WTC11 (cell line): Measurements from ENCODE around the gene GLT6D1. TPM values are rescaled to one million over a fixed set of nuclear protein-coding genes. Genes with fewer than 3 reads are reported as not detected.
A peak's percentile ranks its signal among the peaks of the same experiment; 100 is the strongest.

Experiments
- ATAC-seq: fragments of 200-7000 bp; cut with Tn5 transposase; 2 replicates; pipeline ENCODE4 v1.10.0; 2021; ENCODE audit warnings: mild to moderate bottlenecking, moderate library complexity
- CTCF ChIA-PET: fragments of 300-600 bp; sonication (Branson Sonifier 250); formaldehyde crosslinking; loops from one replicate; lab custom pipeline; 2021; ENCODE audit warnings: antibody characterized with exemption; lab: Charles Lee
- POLR2A ChIA-PET: fragments of 350-600 bp; sonication (Branson Sonifier 250); formaldehyde crosslinking; loops from one replicate; lab custom pipeline; 2021; ENCODE audit warnings: antibody characterized with exemption; lab: Charles Lee
- DNase-seq: peaks from one replicate; pipeline ENCODE4 v3.0.0; 2021; ENCODE audit warnings: low spot score
- H3K27ac Mint-ChIP-seq: 2 replicates; pipeline ENCODE4 v1.8.0; 2021; ENCODE audit warnings: mixed read lengths
- H3K27me3 Mint-ChIP-seq: 2 replicates; pipeline ENCODE4 v1.8.0; 2021; ENCODE audit warnings: low read depth, mild to moderate bottlenecking, moderate library complexity, mixed read lengths
- H3K36me3 Mint-ChIP-seq: 2 replicates; pipeline ENCODE4 v1.8.0; 2021; ENCODE audit warnings: mixed read lengths
- H3K4me1 Mint-ChIP-seq: 2 replicates; pipeline ENCODE4 v1.8.0; 2022; ENCODE audit warnings: mixed read lengths
- H3K4me3 Mint-ChIP-seq: 2 replicates; pipeline ENCODE4 v1.8.0; 2021; ENCODE audit warnings: mild to moderate bottlenecking, moderate library complexity, mixed read lengths
- H3K9me3 Mint-ChIP-seq: 2 replicates; pipeline ENCODE4 v1.8.0; 2021; ENCODE audit warnings: mixed read lengths
- ATF1 ChIP-seq: sonication (generic); formaldehyde crosslinking; IDR thresholded peaks from 2 replicates; pipeline ENCODE4 v1.8.1; 2023; ENCODE audit warnings: mild to moderate bottlenecking, moderate library complexity, missing genetic modification reagents
- CDX4 ChIP-seq: fragments of 250-450 bp; sonication (Bioruptor Pico); IDR thresholded peaks from 2 replicates; pipeline ENCODE4 v1.9.0; 2021; ENCODE audit warnings: moderate library complexity, mild to moderate bottlenecking, inconsistent platforms, borderline replicate concordance
- CREB1 ChIP-seq: sonication (generic); formaldehyde crosslinking; IDR thresholded peaks from 2 replicates; pipeline ENCODE4 v1.8.0; 2023; ENCODE audit warnings: mild to moderate bottlenecking, missing genetic modification reagents
- E2F5 ChIP-seq: sonication (generic); formaldehyde crosslinking; IDR thresholded peaks from 2 replicates; pipeline ENCODE4 v1.8.1; 2022; ENCODE audit warnings: mild to moderate bottlenecking, moderate library complexity, missing genetic modification reagents
- FOXJ3 ChIP-seq: sonication (generic); formaldehyde crosslinking; IDR thresholded peaks from 2 replicates; pipeline ENCODE4 v1.9.0; 2021; ENCODE audit warnings: missing genetic modification reagents, mild to moderate bottlenecking, borderline replicate concordance
- FOXK1 ChIP-seq: sonication (generic); formaldehyde crosslinking; IDR thresholded peaks from 2 replicates; pipeline ENCODE4 v1.8.0; 2022; ENCODE audit warnings: mild to moderate bottlenecking, moderate library complexity, missing genetic modification reagents
- FOXP4 ChIP-seq: sonication (generic); formaldehyde crosslinking; IDR thresholded peaks from 2 replicates; pipeline ENCODE4 v1.8.0; 2022; ENCODE audit warnings: mild to moderate bottlenecking, missing genetic modification reagents
- NR2C2 ChIP-seq: sonication (generic); formaldehyde crosslinking; IDR thresholded peaks from 2 replicates; pipeline ENCODE4 v1.8.0; 2022; ENCODE audit warnings: mild to moderate bottlenecking, missing genetic modification reagents
- PRRX2 ChIP-seq: fragments of 250-450 bp; sonication (Bioruptor Pico); IDR thresholded peaks from 2 replicates; pipeline ENCODE4 v1.8.0; 2021; ENCODE audit warnings: mild to moderate bottlenecking
- ZBTB21 ChIP-seq: sonication (generic); formaldehyde crosslinking; IDR thresholded peaks from 2 replicates; pipeline ENCODE4 v1.8.1; 2023; ENCODE audit warnings: mild to moderate bottlenecking, missing genetic modification reagents, borderline replicate concordance
- ZNF281 ChIP-seq: sonication (generic); formaldehyde crosslinking; IDR thresholded peaks from 2 replicates; pipeline ENCODE4 v1.8.0; 2023; ENCODE audit warnings: mild to moderate bottlenecking, missing genetic modification reagents
- ZNF317 ChIP-seq: sonication (generic); formaldehyde crosslinking; IDR thresholded peaks from 2 replicates; pipeline ENCODE4 v1.8.1; 2023; ENCODE audit warnings: low read depth, mild to moderate bottlenecking, moderate library complexity, missing genetic modification reagents, borderline replicate concordance
- ZNF396 ChIP-seq: fragments of 250-450 bp; sonication (Bioruptor Pico); IDR thresholded peaks from 2 replicates; pipeline ENCODE4 v1.8.0; 2021; ENCODE audit warnings: mild to moderate bottlenecking, moderate library complexity, borderline replicate concordance
- ZNF423 ChIP-seq: fragments of 250-450 bp; sonication (Bioruptor Pico); IDR thresholded peaks from 2 replicates; pipeline ENCODE4 v2.1.2; 2022; ENCODE audit warnings: mild to moderate bottlenecking, moderate library complexity
- ZNF425 ChIP-seq: fragments of 250-450 bp; sonication (Bioruptor Pico); conservative IDR thresholded peaks from 2 replicates; pipeline ENCODE4 v1.9.0; 2021; ENCODE audit warnings: mild to moderate bottlenecking
- total RNA-seq: library from RNA; stranded (reverse); gene quantifications from 3 replicates; pipeline ENCODE4 v1.2.3, GENCODE V29; 2021
- TF ChIP-seq, protein P1 (sequence below): sonication (generic); formaldehyde crosslinking; IDR thresholded peaks from 2 replicates; pipeline ENCODE4 v1.8.1; 2023; ENCODE audit warnings: mild to moderate bottlenecking, missing genetic modification reagents, moderate library complexity
- TF ChIP-seq, protein P2 (sequence below): sonication (generic); formaldehyde crosslinking; IDR thresholded peaks from 2 replicates; pipeline ENCODE4 v1.8.1; 2022; ENCODE audit warnings: mild to moderate bottlenecking, missing genetic modification reagents, moderate library complexity, borderline replicate concordance
- TF ChIP-seq, protein P3 (sequence below): sonication (generic); formaldehyde crosslinking; IDR thresholded peaks from 2 replicates; pipeline ENCODE4 v1.8.1; 2022; ENCODE audit warnings: low read depth, missing genetic modification reagents, borderline replicate concordance
- TF ChIP-seq, protein P4 (sequence below): sonication (generic); formaldehyde crosslinking; IDR thresholded peaks from 2 replicates; pipeline ENCODE4 v1.8.1; 2023; ENCODE audit warnings: mild to moderate bottlenecking, missing genetic modification reagents
- TF ChIP-seq, protein P5 (sequence below): fragments of 200-600 bp; IDR thresholded peaks from 2 replicates; pipeline ENCODE4 v1.8.0; 2022; ENCODE audit warnings: antibody characterized with exemption

The GLT6D1 gene
- total RNA-seq, 1 experiment from 2014 or later: 0.37 TPM

- ChIA-PET POLR2A (interaction anchor here (0.6 kb wide), 1 partner anchor 1109 kb away, joined by 3 read pairs; no protein-coding TSS in a partner anchor), CTCF (interaction anchor here (0.5 to 2.1 kb wide), 7 partner anchors 13 to 414 kb away, joined by 3 to 8 read pairs (median 3); no protein-coding TSS in a partner anchor)
- Mint-ChIP-seq H3K27me3 (no peaks in the 10 kb centered on the region), H3K4me3 (no peak overlapping the region), H3K36me3 (peaks cover 11% of the 10 kb centered on the region), H3K9me3 (peaks cover 11% of the 10 kb centered on the region), H3K4me1 (no peaks in the 10 kb centered on the region; the same call in 1 of the 2 replicates)
- no peak for ATAC-seq
- peak; percentile 8 for DNase-seq
- TF ChIP-seq, protein P1, sequence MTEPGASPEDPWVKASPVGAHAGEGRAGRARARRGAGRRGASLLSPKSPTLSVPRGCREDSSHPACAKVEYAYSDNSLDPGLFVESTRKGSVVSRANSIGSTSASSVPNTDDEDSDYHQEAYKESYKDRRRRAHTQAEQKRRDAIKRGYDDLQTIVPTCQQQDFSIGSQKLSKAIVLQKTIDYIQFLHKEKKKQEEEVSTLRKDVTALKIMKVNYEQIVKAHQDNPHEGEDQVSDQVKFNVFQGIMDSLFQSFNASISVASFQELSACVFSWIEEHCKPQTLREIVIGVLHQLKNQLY: no peak
- TF ChIP-seq CDX4 (CRISPR knock-in tag) (no peak), ZBTB21 (CRISPR knock-in tag) (no peak), NR2C2 (no peak), ZNF425 (CRISPR knock-in tag) (no peak), CREB1 (CRISPR knock-in tag) (no peak), FOXJ3 (CRISPR knock-in tag) (no peak), ZNF423 (CRISPR knock-in tag) (no peak), ZNF396 (CRISPR knock-in tag) (no peak), PRRX2 (CRISPR knock-in tag) (no peak), E2F5 (no peak), ZNF317 (CRISPR knock-in tag) (no peak), ATF1 (CRISPR knock-in tag) (no peak), FOXK1 (CRISPR knock-in tag) (no peak), ZNF281 (CRISPR knock-in tag) (no peak), FOXP4 (no peak)
- TF ChIP-seq, protein P2, sequence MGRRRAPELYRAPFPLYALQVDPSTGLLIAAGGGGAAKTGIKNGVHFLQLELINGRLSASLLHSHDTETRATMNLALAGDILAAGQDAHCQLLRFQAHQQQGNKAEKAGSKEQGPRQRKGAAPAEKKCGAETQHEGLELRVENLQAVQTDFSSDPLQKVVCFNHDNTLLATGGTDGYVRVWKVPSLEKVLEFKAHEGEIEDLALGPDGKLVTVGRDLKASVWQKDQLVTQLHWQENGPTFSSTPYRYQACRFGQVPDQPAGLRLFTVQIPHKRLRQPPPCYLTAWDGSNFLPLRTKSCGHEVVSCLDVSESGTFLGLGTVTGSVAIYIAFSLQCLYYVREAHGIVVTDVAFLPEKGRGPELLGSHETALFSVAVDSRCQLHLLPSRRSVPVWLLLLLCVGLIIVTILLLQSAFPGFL (CRISPR knock-in tag): no peak
- TF ChIP-seq, protein P3, sequence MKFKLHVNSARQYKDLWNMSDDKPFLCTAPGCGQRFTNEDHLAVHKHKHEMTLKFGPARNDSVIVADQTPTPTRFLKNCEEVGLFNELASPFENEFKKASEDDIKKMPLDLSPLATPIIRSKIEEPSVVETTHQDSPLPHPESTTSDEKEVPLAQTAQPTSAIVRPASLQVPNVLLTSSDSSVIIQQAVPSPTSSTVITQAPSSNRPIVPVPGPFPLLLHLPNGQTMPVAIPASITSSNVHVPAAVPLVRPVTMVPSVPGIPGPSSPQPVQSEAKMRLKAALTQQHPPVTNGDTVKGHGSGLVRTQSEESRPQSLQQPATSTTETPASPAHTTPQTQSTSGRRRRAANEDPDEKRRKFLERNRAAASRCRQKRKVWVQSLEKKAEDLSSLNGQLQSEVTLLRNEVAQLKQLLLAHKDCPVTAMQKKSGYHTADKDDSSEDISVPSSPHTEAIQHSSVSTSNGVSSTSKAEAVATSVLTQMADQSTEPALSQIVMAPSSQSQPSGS (CRISPR knock-in tag): no peak
- TF ChIP-seq, protein P4, sequence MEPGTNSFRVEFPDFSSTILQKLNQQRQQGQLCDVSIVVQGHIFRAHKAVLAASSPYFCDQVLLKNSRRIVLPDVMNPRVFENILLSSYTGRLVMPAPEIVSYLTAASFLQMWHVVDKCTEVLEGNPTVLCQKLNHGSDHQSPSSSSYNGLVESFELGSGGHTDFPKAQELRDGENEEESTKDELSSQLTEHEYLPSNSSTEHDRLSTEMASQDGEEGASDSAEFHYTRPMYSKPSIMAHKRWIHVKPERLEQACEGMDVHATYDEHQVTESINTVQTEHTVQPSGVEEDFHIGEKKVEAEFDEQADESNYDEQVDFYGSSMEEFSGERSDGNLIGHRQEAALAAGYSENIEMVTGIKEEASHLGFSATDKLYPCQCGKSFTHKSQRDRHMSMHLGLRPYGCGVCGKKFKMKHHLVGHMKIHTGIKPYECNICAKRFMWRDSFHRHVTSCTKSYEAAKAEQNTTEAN (CRISPR knock-in tag): no peak
- TF ChIP-seq, protein P5, sequence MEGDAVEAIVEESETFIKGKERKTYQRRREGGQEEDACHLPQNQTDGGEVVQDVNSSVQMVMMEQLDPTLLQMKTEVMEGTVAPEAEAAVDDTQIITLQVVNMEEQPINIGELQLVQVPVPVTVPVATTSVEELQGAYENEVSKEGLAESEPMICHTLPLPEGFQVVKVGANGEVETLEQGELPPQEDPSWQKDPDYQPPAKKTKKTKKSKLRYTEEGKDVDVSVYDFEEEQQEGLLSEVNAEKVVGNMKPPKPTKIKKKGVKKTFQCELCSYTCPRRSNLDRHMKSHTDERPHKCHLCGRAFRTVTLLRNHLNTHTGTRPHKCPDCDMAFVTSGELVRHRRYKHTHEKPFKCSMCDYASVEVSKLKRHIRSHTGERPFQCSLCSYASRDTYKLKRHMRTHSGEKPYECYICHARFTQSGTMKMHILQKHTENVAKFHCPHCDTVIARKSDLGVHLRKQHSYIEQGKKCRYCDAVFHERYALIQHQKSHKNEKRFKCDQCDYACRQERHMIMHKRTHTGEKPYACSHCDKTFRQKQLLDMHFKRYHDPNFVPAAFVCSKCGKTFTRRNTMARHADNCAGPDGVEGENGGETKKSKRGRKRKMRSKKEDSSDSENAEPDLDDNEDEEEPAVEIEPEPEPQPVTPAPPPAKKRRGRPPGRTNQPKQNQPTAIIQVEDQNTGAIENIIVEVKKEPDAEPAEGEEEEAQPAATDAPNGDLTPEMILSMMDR: no peak
- TF ChIP-seq, all 79 proteins: peak for 0
- H3K27ac Mint-ChIP-seq: no peak overlapping the region
Measured at GRCh38 chr9:135670721-135671590, 31.6 kb upstream of the GLT6D1 start.
